EL (cell line): ENCODE measurements around the gene HIPK3.
"Not testable (repeated sequence)": the region's sequence is repeated elsewhere in the genome, so short reads cannot be mapped to it uniquely, and the experiment has no call there.

Source experiments
- DNase-seq: peaks from one replicate; pipeline ENCODE4 v3.0.0-alpha.2; 2016

Gene HIPK3

GRCh38 chr11:33366918-33367317 lies 109.7 kb downstream of the HIPK3 start:
- no peak for DNase-seq

DNA sequence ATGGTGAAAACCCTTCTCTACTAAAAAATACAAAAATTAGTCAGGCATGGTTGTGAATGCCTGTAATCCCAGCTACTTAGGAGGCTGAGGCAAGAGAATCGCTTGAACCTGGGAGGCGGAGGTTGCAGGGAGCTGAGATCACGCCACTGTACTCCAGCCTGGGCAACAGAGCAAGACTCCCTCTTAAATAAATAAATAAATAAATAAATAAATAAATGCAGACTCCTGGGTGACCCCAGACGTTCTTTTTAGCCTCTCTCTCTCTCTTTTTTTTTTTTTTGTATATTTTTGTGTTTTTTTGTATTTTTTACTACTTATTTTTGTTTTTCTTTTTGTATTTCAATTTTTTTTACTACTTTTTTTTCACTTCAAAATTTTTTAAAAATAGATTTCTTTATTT lies 111.3 kb downstream of the HIPK3 start:
- not testable (repeated sequence) for DNase-seq

GRCh38 chr11:33368931-33369330 lies 111.8 kb downstream of the HIPK3 start:
- no peak for DNase-seq

DNA sequence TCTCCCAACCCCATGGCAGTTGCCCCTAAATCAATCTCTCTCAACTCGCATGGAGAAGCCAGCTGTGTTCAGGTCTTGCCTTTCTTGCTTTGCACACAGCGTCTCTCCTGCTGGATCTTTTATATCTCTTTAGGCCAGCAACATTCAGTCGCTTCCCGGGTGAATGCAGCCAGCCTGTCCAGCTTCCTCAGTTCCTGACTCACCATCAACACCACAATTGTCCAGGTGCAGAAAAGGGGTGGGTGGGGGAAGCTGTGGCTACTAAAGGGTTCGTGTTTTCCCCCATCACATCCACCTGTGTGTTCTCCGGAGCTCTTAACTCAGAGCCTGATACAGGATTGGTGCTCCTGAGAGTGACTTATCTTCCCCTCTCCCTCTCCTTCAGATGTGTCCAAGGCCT lies 116.5 kb downstream of the HIPK3 start:
- DNase-seq: no peak

- DNase-seq: no peak
These were observed 118.1 kb downstream of the HIPK3 start for GRCh38 chr11:33375236-33375635.

- peak; percentile 59 for DNase-seq
These were observed 118.6 kb downstream of the HIPK3 start, which contains the start of gene KIAA1549L for GRCh38 chr11:33375688-33376311. Gene KIAA1549L (plus strand): TSS chr11:33376108.

- DNase-seq: peak; percentile 46
These were observed 119.4 kb downstream of the HIPK3 start for GRCh38 chr11:33376331-33377310.

DNA sequence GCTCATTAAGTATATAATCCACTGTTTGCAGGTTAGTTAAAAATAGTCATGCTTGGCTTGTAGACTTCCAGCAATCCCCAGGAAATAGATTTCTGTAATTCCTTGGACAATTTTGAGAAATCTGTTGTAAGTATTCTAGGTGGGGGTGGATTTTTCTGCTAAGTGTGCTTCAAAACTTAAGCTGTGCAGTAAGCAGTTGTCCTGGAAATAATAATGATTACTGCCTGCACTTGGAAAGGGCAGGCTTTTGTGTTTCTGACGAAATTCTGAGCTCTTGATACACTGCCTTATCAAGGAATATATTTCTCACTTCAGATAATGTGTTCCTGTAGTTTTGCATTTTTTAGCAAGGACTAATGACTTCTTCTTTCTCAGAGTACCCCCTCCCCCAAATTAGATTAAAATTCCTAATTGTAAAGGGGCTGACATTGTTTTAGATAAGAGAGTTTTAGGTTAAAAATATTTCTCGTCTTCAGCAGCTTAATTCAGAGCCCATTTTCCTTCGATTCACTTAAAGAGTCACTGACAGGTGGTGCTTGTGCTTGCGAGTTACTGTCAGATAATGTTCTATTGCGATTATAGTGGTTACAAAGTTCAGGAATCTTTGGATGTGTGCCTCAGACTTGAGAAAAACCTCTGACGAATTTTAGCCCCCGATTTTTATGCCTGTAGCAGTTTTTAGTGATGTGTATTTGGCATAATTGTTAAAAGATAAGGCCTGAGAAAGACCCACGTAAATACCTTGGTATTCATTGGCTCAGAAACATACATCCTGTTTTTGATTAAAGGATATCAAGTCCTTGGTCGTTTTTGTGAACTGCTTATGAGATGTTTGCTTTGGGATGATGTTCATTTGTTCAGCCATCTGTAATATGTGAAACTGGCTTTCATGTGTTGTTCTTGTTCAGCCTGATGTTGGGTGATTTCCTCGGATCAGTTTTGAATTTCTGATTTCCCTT lies 120.5 kb downstream of the HIPK3 start:
- DNase-seq: peak; percentile 33

DNA sequence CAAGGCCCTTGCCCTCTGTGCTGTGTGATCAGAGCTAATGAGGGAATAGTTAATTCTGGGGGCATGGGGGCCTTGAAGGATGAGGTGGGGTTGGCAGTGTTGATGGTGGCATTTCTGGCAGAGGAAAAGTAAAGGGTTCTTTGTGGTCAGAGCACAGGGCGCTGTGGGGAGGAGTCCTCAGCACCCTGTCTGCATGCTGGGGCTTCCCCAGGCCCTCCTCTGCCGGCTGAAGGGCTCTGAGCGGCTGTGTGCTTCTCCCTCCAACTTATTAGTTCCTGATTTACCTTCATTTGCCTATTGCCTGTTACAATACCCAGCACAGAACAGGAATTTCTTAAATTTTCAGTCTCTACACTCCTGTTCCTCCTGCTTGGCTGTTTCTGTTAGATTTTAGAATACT lies 122.8 kb downstream of the HIPK3 start:
- DNase-seq: no peak

GRCh38 chr11:33383075-33383919 lies 126.1 kb downstream of the HIPK3 start:
- DNase-seq: no peak

GRCh38 chr11:33383920-33384209 lies 126.7 kb downstream of the HIPK3 start:
- no peak for DNase-seq

DNA sequence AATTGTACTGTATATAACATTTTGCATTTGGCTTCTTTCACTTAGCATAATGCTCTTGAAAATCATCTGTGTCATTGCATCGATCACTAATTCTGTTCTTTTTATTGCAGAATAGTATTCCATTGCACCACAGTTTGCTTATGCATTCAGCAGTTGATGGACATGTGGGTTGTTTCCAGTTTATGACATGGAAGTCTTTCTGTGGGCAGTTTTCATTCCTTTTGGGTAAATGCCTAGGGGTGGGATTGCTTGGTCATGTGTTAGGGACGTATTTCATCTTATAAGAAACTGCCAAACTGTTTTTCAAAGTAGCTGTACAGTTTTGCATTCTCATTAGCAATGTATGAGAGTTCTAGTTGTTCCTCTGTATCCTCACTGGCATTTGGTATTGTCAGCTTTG lies 127.0 kb downstream of the HIPK3 start:
- no peak for DNase-seq

- DNase-seq: no peak
These were observed 130.4 kb downstream of the HIPK3 start for GRCh38 chr11:33387581-33387980.

- DNase-seq: no peak
These were observed 130.8 kb downstream of the HIPK3 start for GRCh38 chr11:33387996-33388395.

DNA sequence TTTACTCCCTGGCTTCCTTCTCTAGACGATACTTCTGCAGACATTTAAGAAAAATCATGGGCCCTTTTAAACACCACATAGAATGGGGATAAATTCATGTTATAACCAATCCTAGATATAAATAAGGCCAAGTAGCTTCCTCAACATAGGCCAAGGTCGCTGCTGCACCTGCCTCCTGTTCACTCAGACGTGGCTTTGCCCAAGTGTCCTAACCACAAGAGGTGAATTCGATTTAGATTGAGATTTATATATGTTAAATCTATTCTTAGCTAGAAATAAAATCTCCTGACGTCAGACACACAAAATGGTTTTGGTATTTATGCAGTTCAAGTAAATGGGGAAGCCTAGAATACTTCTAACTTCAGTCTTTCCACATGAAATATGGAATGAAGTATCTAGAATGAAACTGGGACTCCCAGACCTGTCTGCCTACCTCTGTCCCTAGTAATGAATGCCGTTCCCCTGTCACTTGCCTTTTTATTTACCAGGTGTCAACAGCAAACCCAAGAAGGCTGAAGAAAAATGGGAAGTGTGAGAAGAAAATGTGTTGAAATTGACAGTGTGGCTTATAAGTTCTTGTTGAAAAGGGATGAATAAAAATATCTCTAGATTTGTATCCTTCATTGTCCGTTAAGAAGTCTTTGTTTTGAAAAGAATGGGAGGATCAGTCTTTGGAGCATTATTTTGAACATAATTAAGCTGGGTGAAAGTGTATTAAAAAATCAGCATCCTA lies 131.8 kb downstream of the HIPK3 start:
- no peak for DNase-seq

GRCh38 chr11:33389635-33390034 lies 132.5 kb downstream of the HIPK3 start:
- no peak for DNase-seq

DNA sequence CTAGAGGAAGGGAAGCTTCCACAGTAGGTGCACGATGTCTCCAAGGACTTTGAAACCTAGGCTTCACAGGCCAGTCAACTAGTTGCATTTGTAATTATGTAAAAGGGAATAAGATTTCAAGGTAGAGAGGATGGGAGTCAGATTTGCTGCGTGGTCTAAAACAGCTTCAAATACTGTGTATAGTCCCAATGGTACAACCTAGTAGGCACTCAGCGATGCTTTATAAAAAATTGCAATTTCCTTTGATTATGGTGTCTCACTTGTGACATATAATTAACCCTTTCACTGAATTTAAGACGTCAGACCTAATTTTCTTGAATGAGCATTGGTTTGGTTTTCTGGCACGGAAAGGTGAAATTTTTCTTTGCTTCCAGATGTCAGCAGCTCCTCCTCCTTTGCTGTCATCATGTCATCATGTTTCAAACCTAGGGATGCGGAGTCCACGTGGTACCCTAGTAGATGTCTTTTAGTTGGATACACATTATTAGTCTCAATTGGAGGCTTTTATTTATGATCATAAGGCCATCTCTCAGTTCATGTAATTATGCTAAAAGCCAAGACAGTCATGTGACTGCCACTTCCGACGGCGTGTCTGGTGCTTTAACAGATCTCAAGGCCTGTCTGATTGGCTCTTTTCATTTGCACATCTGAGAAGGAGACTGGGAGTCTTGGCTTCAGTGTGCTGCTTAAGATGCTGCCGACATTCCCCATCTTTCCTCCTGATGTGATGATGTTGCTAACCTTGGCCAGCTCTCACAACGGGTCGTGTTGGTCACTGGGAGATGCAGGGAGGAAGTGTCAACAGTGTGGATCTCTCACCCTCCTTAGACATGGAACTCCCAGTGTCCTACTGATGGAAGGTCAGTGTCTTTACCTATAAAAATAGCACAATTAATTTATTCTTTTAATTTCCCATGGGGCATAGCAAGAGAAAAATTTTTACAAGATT lies 134.0 kb downstream of the HIPK3 start:
- no peak for DNase-seq

DNA sequence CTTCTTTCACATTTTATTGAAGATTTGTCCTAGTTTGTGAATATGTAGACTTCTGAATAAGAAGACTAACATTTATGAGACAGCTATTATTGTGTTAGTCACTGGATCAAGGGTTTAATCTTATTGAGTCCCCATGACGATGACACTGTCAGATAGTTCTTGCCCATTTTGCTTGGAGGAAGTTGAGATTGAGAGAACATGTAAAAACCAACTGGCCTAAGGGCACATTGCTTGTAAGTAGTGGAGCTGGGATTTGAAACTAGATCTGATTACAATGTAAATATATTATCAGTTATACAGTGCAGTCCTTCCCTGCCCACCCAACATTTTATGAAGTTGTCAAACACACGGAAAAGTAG lies 134.7 kb downstream of the HIPK3 start:
- DNase-seq: no peak

- no peak for DNase-seq
These were observed 137.4 kb downstream of the HIPK3 start for GRCh38 chr11:33394431-33395109.

- DNase-seq: no peak
These were observed 139.2 kb downstream of the HIPK3 start for GRCh38 chr11:33396361-33396760.
